ENCODE results near the gene SORBS1.

Gene SORBS1

GRCh38 chr10:95262763-95263518, 298.2 kb downstream of the SORBS1 start:
- Histone ChIP-seq H3K4me3 (replicated peaks; ENCODE audit: insufficient read depth, low read length) (no peak overlapping the region), H3K27ac (replicated peaks) (no peak overlapping the region), H3K27me3 (ENCODE audit: insufficient read depth, poor library complexity, severe bottlenecking) (no peaks in the 10 kb centered on the region)
- DNase-seq (ENCODE audit: low read depth in 1 of 2, low spot score in 1 of 2): no peak
- no peak for TF ChIP-seq CTCF (IDR thresholded peaks at IDR 0.05; ENCODE audit: insufficient read depth, low read length)
- TF ChIP-seq GABPA (IDR thresholded peaks at IDR 0.05; ENCODE audit: low read depth): no peak
- no peak for TF ChIP-seq SPI1 (IDR thresholded peaks at IDR 0.05; ENCODE audit: borderline replicate concordance, low read depth)
- TF ChIP-seq, protein P1, sequence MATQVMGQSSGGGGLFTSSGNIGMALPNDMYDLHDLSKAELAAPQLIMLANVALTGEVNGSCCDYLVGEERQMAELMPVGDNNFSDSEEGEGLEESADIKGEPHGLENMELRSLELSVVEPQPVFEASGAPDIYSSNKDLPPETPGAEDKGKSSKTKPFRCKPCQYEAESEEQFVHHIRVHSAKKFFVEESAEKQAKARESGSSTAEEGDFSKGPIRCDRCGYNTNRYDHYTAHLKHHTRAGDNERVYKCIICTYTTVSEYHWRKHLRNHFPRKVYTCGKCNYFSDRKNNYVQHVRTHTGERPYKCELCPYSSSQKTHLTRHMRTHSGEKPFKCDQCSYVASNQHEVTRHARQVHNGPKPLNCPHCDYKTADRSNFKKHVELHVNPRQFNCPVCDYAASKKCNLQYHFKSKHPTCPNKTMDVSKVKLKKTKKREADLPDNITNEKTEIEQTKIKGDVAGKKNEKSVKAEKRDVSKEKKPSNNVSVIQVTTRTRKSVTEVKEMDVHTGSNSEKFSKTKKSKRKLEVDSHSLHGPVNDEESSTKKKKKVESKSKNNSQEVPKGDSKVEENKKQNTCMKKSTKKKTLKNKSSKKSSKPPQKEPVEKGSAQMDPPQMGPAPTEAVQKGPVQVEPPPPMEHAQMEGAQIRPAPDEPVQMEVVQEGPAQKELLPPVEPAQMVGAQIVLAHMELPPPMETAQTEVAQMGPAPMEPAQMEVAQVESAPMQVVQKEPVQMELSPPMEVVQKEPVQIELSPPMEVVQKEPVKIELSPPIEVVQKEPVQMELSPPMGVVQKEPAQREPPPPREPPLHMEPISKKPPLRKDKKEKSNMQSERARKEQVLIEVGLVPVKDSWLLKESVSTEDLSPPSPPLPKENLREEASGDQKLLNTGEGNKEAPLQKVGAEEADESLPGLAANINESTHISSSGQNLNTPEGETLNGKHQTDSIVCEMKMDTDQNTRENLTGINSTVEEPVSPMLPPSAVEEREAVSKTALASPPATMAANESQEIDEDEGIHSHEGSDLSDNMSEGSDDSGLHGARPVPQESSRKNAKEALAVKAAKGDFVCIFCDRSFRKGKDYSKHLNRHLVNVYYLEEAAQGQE (IDR thresholded peaks at IDR 0.05; ENCODE audit: insufficient replicate concordance, low read depth): no peak
- TF ChIP-seq POLR2AphosphoS5 (IDR thresholded peaks at IDR 0.05; ENCODE audit: low read depth): no peak

- no peaks in the 10 kb centered on the region for H3K27me3 ChIP-seq (ENCODE audit: insufficient read depth, poor library complexity, severe bottlenecking)
- H3K27ac ChIP-seq (replicated peaks): no peak overlapping the region
- H3K4me3 ChIP-seq (replicated peaks; ENCODE audit: insufficient read depth, low read length): no peak overlapping the region
- no peak for DNase-seq (ENCODE audit: low read depth in 1 of 2, low spot score in 1 of 2)
- TF ChIP-seq SPI1 (IDR thresholded peaks at IDR 0.05; ENCODE audit: borderline replicate concordance, low read depth) (no peak), POLR2AphosphoS5 (IDR thresholded peaks at IDR 0.05; ENCODE audit: low read depth) (no peak), CTCF (IDR thresholded peaks at IDR 0.05; ENCODE audit: insufficient read depth, low read length) (no peak)
- TF ChIP-seq, protein P1 (IDR thresholded peaks at IDR 0.05; ENCODE audit: insufficient replicate concordance, low read depth): no peak
These were observed 299.2 kb downstream of the SORBS1 start for GRCh38 chr10:95261926-95262325.
